Measurements from ENCODE around the gene TMC3.

GRCh38 chr15:81360491-81360890 lies 13.5 kb downstream of the TMC3 start:
- TF ChIP-seq CTCF (IDR thresholded peaks at IDR 0.05 in 8 of 11, conservative IDR thresholded peaks at IDR 0.05 in 3 of 11) = no peak
- TF ChIP-seq POLR2A (IDR thresholded peaks at IDR 0.05) = no peak

Data from spleen (tissue), 7 donors.